Smooth muscle cell (in vitro differentiated cells): ENCODE measurements around the gene MBOAT7. TPM values are rescaled to one million over a fixed set of nuclear protein-coding genes. Genes with fewer than 3 reads are reported as not detected.

Experiments
- DNase-seq: peaks from one replicate; lab custom pipeline; 2025; ENCODE audit not compliant: unreplicated experiment; lab: John Stamatoyannopoulos, UW
- H2AFZ ChIP-seq: fragments of 200-600 bp; sonication (generic); 2 replicates; pipeline ENCODE4 v1.6.0; 2016; ENCODE audit warnings: antibody characterized with exemption, low read depth, mild to moderate bottlenecking
- H3F3A ChIP-seq: fragments of 200-600 bp; sonication (generic); 2 replicates; pipeline ENCODE4 v1.6.0; 2017; ENCODE audit warnings: antibody characterized with exemption, low read depth
- H3K27ac ChIP-seq: fragments of 200-600 bp; sonication (generic); 2 replicates; pipeline ENCODE4 v1.5.1; 2016; ENCODE audit warnings: low read depth, mild to moderate bottlenecking
- H3K27me3 ChIP-seq: fragments of 200-600 bp; sonication (generic); 2 replicates; pipeline ENCODE4 v1.6.1; 2016; ENCODE audit warnings: low read depth, mild to moderate bottlenecking
- H3K36me3 ChIP-seq: fragments of 200-600 bp; sonication (generic); 2 replicates; pipeline ENCODE4 v1.5.1; 2016; ENCODE audit warnings: low read depth
- H3K4me1 ChIP-seq: fragments of 200-600 bp; sonication (generic); 2 replicates; pipeline ENCODE4 v1.5.1; 2016; ENCODE audit warnings: low read depth
- H3K4me2 ChIP-seq: fragments of 200-600 bp; sonication (generic); 2 replicates; pipeline ENCODE4 v1.6.0; 2016; ENCODE audit warnings: mild to moderate bottlenecking
- H3K4me3 ChIP-seq: fragments of 200-600 bp; sonication (generic); 2 replicates; pipeline ENCODE4 v1.5.1; 2016; ENCODE audit warnings: mild to moderate bottlenecking
- H3K79me2 ChIP-seq: fragments of 200-600 bp; sonication (generic); 2 replicates; pipeline ENCODE4 v1.6.0; 2016; ENCODE audit warnings: low read depth, mild to moderate bottlenecking
- H3K9ac ChIP-seq: fragments of 200-600 bp; sonication (generic); 2 replicates; pipeline ENCODE4 v1.6.0; 2016; ENCODE audit warnings: low read depth
- H3K9me3 ChIP-seq: fragments of 200-600 bp; sonication (generic); replicated peaks from 2 replicates; pipeline ENCODE4 v1.5.1; 2016; ENCODE audit warnings: low read depth
- H4K20me1 ChIP-seq: fragments of 200-600 bp; sonication (generic); 2 replicates; pipeline ENCODE4 v1.6.0; 2016; ENCODE audit warnings: low read depth
- WGBS: methylation state at CpG from one replicate; pipeline ENCODE4 v1.1.7; 2016; ENCODE audit warnings: low lambda C conversion rate; 5-methylcytosine and 5-hydroxymethylcytosine counted together
- polyA plus RNA-seq: library from polyadenylated mRNA; unstranded; fragments of >200 nt; fragmentation: Nextera tagmentation; extraction: Ambion mirVana; gene quantifications from 2 replicates; pipeline ENCODE4 v1.2.1, GENCODE V29; 2016
- total RNA-seq: library from RNA; depleted of rRNA; stranded (reverse); fragments of >200 nt; gene quantifications from 2 replicates; pipeline ENCODE4 v1.2.3, GENCODE V29; 2014
- TF ChIP-seq, protein P1 (sequence below): fragments of 200-600 bp; sonication (generic); IDR thresholded peaks from 2 replicates; pipeline ENCODE4 v1.5.1; 2017; ENCODE audit warnings: borderline replicate concordance, mild to moderate bottlenecking, antibody characterized with exemption; ENCODE audit not compliant: insufficient read depth, poor library complexity, severe bottlenecking

MBOAT7 gene
- total and polyA plus RNA-seq, 2 experiments from 2014 or later = 106 to 110 TPM

- H3K9me3 ChIP-seq = no peaks in the 10 kb centered on the region
- H3K4me1 ChIP-seq = no peaks in the 10 kb centered on the region
- WGBS = 92% methylated on average over 26 of the region's 44 CpGs
- H3K27me3 ChIP-seq = no peaks in the 10 kb centered on the region
- DNase-seq = no peak
- H4K20me1 ChIP-seq = no peaks in the 10 kb centered on the region
- H3K9ac ChIP-seq = no peak overlapping the region
- H2AFZ ChIP-seq = no peak overlapping the region
- TF ChIP-seq, protein P1, sequence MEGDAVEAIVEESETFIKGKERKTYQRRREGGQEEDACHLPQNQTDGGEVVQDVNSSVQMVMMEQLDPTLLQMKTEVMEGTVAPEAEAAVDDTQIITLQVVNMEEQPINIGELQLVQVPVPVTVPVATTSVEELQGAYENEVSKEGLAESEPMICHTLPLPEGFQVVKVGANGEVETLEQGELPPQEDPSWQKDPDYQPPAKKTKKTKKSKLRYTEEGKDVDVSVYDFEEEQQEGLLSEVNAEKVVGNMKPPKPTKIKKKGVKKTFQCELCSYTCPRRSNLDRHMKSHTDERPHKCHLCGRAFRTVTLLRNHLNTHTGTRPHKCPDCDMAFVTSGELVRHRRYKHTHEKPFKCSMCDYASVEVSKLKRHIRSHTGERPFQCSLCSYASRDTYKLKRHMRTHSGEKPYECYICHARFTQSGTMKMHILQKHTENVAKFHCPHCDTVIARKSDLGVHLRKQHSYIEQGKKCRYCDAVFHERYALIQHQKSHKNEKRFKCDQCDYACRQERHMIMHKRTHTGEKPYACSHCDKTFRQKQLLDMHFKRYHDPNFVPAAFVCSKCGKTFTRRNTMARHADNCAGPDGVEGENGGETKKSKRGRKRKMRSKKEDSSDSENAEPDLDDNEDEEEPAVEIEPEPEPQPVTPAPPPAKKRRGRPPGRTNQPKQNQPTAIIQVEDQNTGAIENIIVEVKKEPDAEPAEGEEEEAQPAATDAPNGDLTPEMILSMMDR = no peak
- H3K27ac ChIP-seq = no peak overlapping the region
- H3K4me3 ChIP-seq = no peak overlapping the region
- no peaks in the 10 kb centered on the region for H3K36me3 ChIP-seq
- no peak overlapping the region for H3K4me2 ChIP-seq
- no peaks in the 10 kb centered on the region for H3K79me2 ChIP-seq
- no peaks in the 10 kb centered on the region for H3F3A ChIP-seq
Measured at GRCh38 chr19:54127688-54128440, 61.5 kb downstream of the MBOAT7 start.

- H3K9ac ChIP-seq = no peak overlapping the region
- TF ChIP-seq, protein P1 = no peak
- DNase-seq = no peak
- no peaks in the 10 kb centered on the region for H3K79me2 ChIP-seq
- no peaks in the 10 kb centered on the region for H3K27me3 ChIP-seq
- H3K27ac ChIP-seq = no peak overlapping the region
- H3K4me1 ChIP-seq = no peaks in the 10 kb centered on the region
- H3K4me3 ChIP-seq = no peak overlapping the region
- H3K36me3 ChIP-seq = no peaks in the 10 kb centered on the region
- WGBS = 98% methylated on average over 9 of the region's 9 CpGs
- H4K20me1 ChIP-seq = no peaks in the 10 kb centered on the region
- H3F3A ChIP-seq = no peaks in the 10 kb centered on the region
- no peak overlapping the region for H2AFZ ChIP-seq
- H3K9me3 ChIP-seq = no peaks in the 10 kb centered on the region
- no peak overlapping the region for H3K4me2 ChIP-seq
Measured at GRCh38 chr19:54125713-54126112, 63.7 kb downstream of the MBOAT7 start.

DNA sequence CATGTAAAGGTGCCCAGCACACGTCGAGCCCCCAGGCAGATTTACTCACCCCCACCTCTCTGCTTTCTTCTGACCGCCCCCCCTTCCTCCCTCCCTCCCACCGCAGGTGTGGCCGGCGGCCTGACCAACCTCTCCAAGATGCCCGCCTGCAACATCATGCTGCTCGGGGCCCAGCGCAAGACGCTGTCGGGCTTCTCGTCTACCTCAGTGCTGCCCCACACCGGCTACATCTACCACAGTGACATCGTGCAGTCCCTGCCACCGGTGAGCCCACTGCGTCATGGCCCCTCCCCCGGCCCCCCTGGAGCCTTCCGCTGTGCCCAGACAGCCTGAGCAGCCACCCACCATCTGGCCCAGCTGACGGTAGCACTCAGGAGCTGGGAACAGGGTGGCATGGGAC lies 65.0 kb downstream of the MBOAT7 start:
- Histone ChIP-seq H3K79me2 (no peaks in the 10 kb centered on the region), H4K20me1 (no peaks in the 10 kb centered on the region), H3K4me2 (no peak overlapping the region), H3K27me3 (no peaks in the 10 kb centered on the region), H3K4me1 (no peaks in the 10 kb centered on the region), H3K9ac (no peak overlapping the region), H3K36me3 (no peaks in the 10 kb centered on the region), H3K4me3 (no peak overlapping the region), H3F3A (no peaks in the 10 kb centered on the region), H3K9me3 (no peaks in the 10 kb centered on the region), H3K27ac (no peak overlapping the region), H2AFZ (no peak overlapping the region)
- no peak for DNase-seq
- WGBS = 94% methylated on average over 18 of the region's 19 CpGs
- TF ChIP-seq, protein P1 = no peak

DNA sequence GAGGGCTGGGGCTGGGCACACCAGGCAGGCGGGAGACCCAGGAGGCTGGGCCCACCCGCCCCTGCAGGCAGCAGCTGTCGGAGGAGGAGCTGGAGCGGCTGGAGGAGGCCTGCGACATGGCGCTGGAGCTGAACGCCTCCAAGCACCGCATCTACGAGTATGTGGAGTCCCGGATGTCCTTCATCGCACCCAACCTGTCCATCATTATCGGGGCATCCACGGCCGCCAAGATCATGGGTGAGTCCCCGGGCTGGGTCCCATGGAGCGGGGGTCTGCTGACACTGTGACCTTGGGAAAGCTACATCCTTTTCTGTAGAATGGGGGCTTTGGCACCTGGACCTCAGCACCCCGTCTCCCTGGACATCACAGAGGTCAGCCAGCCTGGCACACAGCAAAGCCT lies 65.7 kb downstream of the MBOAT7 start:
- no peak for DNase-seq
- H3K4me2 ChIP-seq = no peak overlapping the region
- H3K27me3 ChIP-seq = no peaks in the 10 kb centered on the region
- no peaks in the 10 kb centered on the region for H3K9me3 ChIP-seq
- no peaks in the 10 kb centered on the region for H4K20me1 ChIP-seq
- no peak overlapping the region for H3K4me3 ChIP-seq
- TF ChIP-seq, protein P1 = no peak
- no peaks in the 10 kb centered on the region for H3F3A ChIP-seq
- 96% methylated on average over 17 of the region's 17 CpGs for WGBS
- H3K36me3 ChIP-seq = no peaks in the 10 kb centered on the region
- no peak overlapping the region for H3K9ac ChIP-seq
- H3K27ac ChIP-seq = no peak overlapping the region
- H2AFZ ChIP-seq = no peak overlapping the region
- no peaks in the 10 kb centered on the region for H3K79me2 ChIP-seq
- no peaks in the 10 kb centered on the region for H3K4me1 ChIP-seq
